GOT3 (cell line): ENCODE data around the gene CD1B.
"Not testable (repeated sequence)": the region's sequence is repeated elsewhere in the genome, so short reads cannot be mapped to it uniquely, and the experiment has no call there.

ENCODE experiments used
- DNase-seq: peaks from one replicate; lab custom pipeline; 2025; ENCODE audit warnings: mixed read lengths; lab: John Stamatoyannopoulos, UW

CD1B gene

DNA sequence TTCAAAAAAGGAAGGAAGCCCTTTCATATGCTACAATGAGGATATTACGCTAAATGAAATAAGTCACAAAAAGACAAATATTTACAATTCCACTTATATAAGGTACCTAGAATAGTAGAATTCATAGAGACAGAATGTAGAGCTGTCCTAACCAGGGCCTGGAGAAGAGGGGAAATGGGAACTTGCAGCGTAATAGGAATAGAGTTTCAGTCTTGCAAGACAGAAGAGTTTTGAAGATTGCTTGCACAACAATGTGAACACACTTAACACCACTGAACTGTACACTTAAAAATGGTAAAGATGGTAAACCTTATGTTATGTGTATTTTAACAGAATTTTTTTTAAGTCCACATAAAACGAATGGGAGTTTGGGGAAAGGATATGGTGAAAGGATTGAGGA, 2.9 kb downstream of the CD1B start:
- DNase-seq = no peak

DNA sequence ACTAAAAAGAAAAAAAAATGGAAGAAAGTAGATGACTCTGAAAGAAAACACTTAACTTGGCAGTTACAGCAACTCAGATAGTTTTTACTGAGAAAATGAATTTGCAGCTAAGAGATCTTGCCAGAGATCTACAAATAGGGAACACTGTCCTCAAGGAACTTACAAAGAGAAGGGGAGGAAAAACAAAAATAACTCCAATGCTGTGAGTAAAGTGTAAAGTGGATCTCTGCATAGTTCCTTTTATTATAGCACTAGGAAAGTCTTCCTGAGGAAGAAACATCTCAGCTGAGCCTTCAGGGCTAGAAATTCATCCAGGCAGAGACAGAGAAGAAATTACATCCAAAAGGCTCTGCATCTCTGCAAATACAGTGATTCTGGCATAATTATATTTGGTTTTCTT, 3.9 kb downstream of the CD1B start:
- DNase-seq = no peak

DNA sequence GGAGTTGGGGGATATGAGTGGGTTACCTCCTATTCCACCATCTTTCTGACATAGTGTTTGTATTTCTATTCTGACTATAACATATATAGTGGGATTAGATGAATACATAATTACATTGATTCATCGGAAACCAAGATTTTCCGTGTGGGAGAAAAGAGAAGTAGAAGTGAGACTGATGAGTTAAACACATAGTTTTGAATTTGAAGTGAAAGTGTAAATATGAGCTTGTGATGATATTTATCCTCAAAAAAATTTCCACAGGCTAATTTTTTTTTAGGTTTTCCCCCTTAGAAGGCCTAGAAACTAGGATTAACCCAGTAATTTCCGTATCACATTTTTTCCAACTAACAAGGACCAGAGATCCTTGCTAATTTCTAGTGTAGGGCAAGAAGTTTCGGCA, 6.9 kb downstream of the CD1B start:
- DNase-seq = no peak

DNA sequence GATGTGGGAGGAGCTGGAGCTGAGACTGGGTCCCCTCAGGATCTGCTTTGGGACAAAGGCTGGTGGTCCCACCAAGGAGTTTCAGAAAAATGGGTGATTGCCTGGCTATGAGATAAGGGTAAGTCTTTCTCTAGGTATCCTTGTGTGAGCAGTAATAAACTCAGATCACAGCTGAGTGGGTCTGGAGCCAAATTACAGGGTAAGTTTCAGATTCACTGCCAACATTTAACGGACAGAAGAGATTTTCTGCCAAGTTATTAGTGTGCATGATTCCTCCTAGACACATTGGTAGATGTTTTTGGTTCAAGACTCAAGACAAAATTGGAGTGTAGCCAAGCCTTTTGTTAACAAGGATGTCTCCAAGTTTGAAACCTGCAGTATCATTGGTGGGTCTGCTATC, 7.5 kb downstream of the CD1B start:
- DNase-seq = no peak

DNA sequence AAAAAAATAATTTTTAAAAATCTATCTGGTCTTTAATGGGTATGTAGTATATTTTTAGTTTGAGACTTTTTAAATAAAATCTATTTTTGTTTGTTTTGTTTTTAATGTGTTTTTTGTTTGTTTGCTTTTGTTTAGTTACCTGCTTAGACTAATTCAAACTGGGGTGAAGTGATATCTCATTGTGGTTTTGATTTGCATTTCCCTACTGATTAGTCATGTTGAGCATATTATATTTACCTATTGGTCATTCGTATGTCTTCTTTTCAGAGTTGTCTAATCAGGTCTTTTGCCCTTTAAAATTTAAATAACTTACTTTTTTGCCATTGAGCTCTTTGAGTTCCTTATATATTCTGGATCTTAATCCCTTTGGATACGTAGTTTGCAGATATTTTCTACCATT, 20.3 kb downstream of the CD1B start:
- DNase-seq = no peak

- DNase-seq = no peak
Observed at GRCh38 chr1:158310623-158311022, 20.7 kb downstream of the CD1B start.

DNA sequence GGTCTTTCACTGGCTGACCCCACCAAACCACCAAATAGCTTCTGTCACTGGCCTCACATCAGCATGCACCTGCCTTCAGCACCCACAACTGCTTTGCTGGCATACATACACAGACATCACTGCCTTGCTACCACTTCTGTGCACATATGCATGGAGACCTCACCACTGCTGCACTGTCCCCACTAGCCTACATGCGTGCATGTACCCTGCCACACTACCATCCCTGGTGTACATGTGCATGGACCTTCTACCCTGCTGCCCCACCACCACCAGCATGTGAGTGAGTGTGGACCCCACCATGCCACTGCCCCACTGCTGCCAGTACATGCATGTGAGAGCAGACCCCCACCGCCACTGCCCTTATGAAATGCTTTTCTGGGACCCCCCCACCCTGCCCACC, 35.5 kb downstream of the CD1B start:
- DNase-seq = no peak

- DNase-seq = no peak
Observed at GRCh38 chr1:158290321-158290844, 40.9 kb downstream of the CD1B start.

GRCh38 chr1:158289811-158290210, 41.5 kb downstream of the CD1B start, which contains the start of gene CD1C:
TSS of gene CD1C (plus strand) at chr1:158289923. CDS start at chr1:158290065, 142 bp downstream.
- no peak for DNase-seq

- no peak for DNase-seq
Observed at GRCh38 chr1:158286941-158287346, 44.4 kb downstream of the CD1B start.

- DNase-seq = no peak
Observed at GRCh38 chr1:158286487-158286886, 44.8 kb downstream of the CD1B start.

- no peak for DNase-seq
Observed at GRCh38 chr1:158285756-158286241, 45.5 kb downstream of the CD1B start.

DNA sequence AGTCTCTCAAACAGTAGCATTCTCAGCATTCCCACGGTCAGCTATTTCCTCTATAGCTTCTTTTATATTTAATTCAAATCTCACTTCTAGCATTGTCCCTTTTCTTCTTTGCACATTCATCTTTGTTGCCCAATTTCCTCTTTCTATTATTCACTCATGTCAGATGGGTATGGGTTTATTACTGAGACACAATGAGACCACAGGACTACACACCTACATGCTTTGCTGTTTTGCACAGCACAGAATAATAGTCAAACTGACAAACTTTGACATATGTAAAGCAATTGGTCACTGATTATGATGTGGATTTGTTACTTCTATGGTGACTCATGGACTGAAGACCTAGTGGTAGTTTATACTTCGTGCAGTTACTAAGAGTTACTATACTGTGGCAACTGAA, 47.4 kb downstream of the CD1B start:
- no peak for DNase-seq

GRCh38 chr1:158282421-158282820, 48.9 kb downstream of the CD1B start:
- DNase-seq = not testable (repeated sequence)
